OCI-LY3 (cell line): ENCODE data around the gene FAM89A.

Experiments used
- CTCF ChIP-seq: fragments of 200-600, 300-600 bp; sonication (generic); IDR thresholded peaks from 2 replicates; pipeline ENCODE4 v1.5.1; 2014; ENCODE audit warnings: antibody characterized with exemption, low read length, low read depth
- EZH2phosphoT487 ChIP-seq: fragments of 200-600 bp; shearing (Covaris generic); IDR thresholded peaks from 2 replicates; pipeline ENCODE4 v1.6.1; 2018; ENCODE audit warnings: antibody characterized with exemption, mixed run types, low read depth

GRCh38 chr1:231000639-231001038 is 39.4 kb downstream of the FAM89A start:
- TF ChIP-seq CTCF (no peak), EZH2phosphoT487 (no peak)
